Adrenal gland (tissue), 5 donors: ENCODE measurements around the gene CDYL2.

Experiments used
- POLR2A ChIP-seq, 2 donors: fragments of 450-650 bp; IDR thresholded peaks; one replicate each; pipeline ENCODE4 v1.6.1; 2017; ENCODE audit warnings: antibody characterized with exemption in 2 of 2, mild to moderate bottlenecking in 2 of 2, moderate library complexity in 1 of 2
- TF ChIP-seq, protein P1 (sequence below), 6 experiments: fragments of 450-650 bp in 4 of 6; fragments of 200-600 bp in 2 of 6; sonication (generic) in 1 of 6; IDR thresholded peaks; 1 replicate in 5 of 6; 2 replicates in 1 of 6; pipeline versions ENCODE4 v1.5.1 to v1.8.0; 2016 to 2021; ENCODE audit warnings: antibody characterized with exemption in 6 of 6, mild to moderate bottlenecking in 2 of 6, moderate library complexity in 1 of 6
- donor health status: DM: no; HTN: no; CAD: no.

- no peak for TF ChIP-seq POLR2A (IDR thresholded peaks at IDR 0.05)
- TF ChIP-seq, protein P1, sequence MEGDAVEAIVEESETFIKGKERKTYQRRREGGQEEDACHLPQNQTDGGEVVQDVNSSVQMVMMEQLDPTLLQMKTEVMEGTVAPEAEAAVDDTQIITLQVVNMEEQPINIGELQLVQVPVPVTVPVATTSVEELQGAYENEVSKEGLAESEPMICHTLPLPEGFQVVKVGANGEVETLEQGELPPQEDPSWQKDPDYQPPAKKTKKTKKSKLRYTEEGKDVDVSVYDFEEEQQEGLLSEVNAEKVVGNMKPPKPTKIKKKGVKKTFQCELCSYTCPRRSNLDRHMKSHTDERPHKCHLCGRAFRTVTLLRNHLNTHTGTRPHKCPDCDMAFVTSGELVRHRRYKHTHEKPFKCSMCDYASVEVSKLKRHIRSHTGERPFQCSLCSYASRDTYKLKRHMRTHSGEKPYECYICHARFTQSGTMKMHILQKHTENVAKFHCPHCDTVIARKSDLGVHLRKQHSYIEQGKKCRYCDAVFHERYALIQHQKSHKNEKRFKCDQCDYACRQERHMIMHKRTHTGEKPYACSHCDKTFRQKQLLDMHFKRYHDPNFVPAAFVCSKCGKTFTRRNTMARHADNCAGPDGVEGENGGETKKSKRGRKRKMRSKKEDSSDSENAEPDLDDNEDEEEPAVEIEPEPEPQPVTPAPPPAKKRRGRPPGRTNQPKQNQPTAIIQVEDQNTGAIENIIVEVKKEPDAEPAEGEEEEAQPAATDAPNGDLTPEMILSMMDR (IDR thresholded peaks at IDR 0.05), result no peak
These were observed 81.3 kb downstream of the CDYL2 start for GRCh38 chr16:80723091-80723490.
